Measurements from ENCODE around the gene TNFAIP8L2.
"Not testable (repeated sequence)": the region's sequence is repeated elsewhere in the genome, so short reads cannot be mapped to it uniquely, and the experiment has no call there.

TNFAIP8L2 gene

GRCh38 chr1:151146412-151147131 is 9.9 kb upstream of the TNFAIP8L2 start, which contains the start of gene SEMA6C:
Gene SEMA6C (minus strand): TSS chr1:151146631. CDS start chr1:151142621, 4,010 bp downstream.
- DNase-seq = peak; percentile 54

DNA sequence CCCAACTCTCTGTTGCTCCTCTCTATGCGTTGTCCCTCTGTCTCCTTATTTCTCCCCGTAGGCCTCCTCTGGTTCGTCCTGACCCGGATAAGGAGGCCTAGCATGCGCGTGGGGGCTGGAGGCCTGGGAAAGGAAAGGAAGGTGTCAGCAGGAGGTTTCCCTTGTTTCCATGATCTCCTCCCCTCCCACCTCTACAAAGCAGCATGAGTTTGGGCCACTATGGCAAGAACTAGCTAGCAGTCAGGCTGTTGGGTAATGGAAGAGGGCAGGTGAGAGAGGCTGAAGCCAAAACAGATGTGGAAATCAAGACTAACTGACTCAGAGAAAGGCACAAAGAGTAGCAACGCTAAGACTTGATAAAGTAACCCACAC is 9.3 kb upstream of the TNFAIP8L2 start:
- no peak for DNase-seq

GRCh38 chr1:151147665-151148064 is 8.8 kb upstream of the TNFAIP8L2 start:
- DNase-seq = no peak

GRCh38 chr1:151157067-151157531 is 650 bp downstream of the TNFAIP8L2 start:
- no peak for DNase-seq

DNA sequence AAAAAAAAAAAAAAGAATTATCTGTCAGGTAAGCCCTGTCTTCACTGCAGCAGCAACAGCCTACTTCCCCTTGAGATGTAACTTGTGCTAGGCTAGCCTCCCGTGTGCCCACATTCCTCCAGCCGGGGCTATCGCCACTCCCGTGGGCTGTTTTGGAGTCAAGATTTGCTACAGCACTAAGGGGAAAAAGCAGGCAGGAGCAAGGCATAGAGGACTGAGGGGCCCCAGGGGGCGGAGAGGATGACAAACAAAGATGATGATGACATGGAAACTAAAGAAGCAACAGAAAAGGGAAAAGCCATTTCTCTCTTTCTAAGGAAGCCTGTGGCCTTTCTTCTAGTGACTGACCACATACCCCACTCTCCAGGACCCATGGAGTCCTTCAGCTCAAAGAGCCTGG is 1.9 kb downstream of the TNFAIP8L2 start:
- DNase-seq = no peak

- no peak for DNase-seq
Measured at GRCh38 chr1:151158751-151159251, 2.4 kb downstream of the TNFAIP8L2 start.

GRCh38 chr1:151159373-151159772 is 2.9 kb downstream of the TNFAIP8L2 start:
- DNase-seq = no peak

- no peak for DNase-seq
Measured at GRCh38 chr1:151164732-151165280, 8.4 kb downstream of the TNFAIP8L2 start.

GRCh38 chr1:151165281-151165737 is 8.9 kb downstream of the TNFAIP8L2 start:
- DNase-seq = no peak

DNA sequence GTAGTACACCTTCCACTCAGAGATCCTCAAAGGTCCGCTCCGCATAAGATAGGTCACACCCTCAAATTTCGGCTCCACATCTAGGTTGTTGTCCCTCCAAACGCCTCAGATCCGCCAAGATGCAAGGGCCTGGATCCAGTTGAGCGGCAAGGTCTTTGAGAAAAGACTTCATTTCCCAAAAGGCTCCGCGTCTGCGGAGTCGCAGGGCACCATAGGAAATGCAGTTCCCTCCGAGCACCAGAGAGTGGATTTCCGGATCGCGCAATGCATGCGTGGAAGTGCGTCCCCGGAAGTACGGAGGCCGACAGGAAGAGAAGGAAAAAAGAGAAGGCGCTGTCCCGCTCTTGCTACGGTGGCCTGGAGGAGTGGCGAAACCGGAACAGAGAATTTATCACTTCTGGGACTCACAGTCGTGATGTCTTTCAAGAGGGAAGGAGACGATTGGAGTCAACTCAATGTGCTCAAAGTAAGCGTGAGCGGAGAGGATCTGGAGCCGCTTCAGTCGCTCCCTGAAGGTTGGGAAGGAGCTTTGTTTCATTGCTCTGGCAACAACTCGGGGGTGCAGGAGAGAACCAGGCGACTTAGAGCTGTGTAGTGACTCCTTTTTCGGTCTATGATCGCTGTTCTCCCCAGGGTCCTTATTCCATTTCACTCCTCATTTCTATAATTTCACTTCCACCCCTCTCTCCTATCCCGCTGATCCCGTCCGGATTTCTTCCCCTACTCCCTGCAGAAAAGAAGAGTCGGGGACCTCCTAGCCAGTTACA is 9.5 kb downstream of the TNFAIP8L2 start, which contains the start of the genes LYSMD1 and SCNM1:
LYSMD1 (minus strand) TSS at position 165 of the 767 bp plus-strand sequence. CDS start 644 bp downstream, outside the sequence.
SCNM1 (plus strand) TSS at position 407 of the 767 bp plus-strand sequence; CDS start at position 416, 9 bp downstream.
- peak; percentile 97 for DNase-seq

GRCh38 chr1:151166505-151166956 is 10.1 kb downstream of the TNFAIP8L2 start:
- DNase-seq = no peak

- no peak for DNase-seq
Measured at GRCh38 chr1:151167116-151167515, 10.7 kb downstream of the TNFAIP8L2 start.

DNA sequence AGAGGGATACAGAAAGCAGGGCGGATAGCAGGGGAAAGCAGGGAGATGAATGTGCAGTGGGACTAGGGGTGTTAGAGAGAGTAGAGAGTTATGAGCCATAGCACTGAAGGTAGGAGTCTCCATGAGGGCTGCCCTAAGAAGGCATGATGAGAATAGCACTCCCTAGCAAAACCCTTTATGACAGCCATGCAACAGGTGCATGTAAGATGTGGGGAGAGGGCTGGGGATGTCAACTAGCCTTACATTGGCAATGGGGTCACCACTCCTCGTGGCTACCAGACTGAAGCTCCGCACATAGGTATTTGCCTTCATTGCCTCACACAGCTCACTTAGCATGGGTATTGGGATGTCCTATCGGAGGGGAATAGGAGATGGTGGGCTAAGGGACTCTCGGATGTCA is 14.7 kb downstream of the TNFAIP8L2 start:
- no peak for DNase-seq

GRCh38 chr1:151175041-151175741 is 18.7 kb downstream of the TNFAIP8L2 start:
- no peak for DNase-seq

GRCh38 chr1:151175863-151176262 is 19.4 kb downstream of the TNFAIP8L2 start, which contains the start of gene TMOD4:
Gene TMOD4 (minus strand): TSS chr1:151175981. CDS start chr1:151174875, 1,106 bp downstream.
- no peak for DNase-seq

DNA sequence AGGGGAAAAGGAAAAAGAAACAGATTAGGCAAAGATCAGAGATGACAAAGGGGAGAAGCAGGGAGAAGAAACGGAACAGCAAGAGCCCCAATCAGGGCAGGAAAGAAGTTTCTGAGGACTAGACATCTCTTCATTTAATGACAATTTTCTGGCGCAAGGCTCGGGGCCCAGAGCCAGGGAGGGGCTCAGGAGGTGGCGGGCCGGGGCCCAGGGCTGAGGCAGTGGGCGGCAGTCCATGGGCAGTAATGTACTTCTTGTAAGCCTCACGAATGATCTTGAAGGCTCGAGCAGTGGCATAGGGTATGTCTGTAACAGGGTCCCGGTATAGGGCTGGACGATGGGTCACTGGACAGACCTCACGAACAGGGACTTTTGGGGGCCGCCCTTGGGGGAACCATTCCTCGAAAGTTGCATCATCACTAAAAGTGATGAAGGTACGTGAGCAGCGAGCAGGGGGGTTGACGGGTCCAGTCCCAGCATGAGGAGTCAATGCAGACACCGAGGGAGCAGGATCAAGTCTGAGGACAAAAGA is 20.1 kb downstream of the TNFAIP8L2 start:
- DNase-seq = no peak

DNA sequence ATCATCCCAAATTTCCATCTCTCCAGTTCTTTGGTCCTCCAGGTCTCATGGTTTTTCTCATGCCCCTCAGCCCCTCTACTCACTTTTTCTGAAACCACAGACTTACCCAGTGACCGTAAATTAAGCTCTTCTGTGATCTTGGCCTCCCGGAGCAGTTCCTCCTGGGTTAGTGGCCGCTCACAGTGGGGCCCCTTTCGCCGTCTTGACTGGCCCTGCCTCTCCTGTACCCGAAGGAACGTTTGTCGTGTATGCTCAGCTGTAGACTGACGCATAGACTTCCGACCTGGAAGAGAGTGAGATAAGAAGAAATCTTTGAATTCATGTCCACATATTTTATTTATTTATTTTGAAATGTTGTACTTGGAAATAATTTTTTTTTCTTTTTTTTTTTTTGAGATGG is 27.8 kb downstream of the TNFAIP8L2 start:
- no peak for DNase-seq

- DNase-seq = peak; percentile 39
Measured at GRCh38 chr1:151187205-151187604, 30.8 kb downstream of the TNFAIP8L2 start.

DNA sequence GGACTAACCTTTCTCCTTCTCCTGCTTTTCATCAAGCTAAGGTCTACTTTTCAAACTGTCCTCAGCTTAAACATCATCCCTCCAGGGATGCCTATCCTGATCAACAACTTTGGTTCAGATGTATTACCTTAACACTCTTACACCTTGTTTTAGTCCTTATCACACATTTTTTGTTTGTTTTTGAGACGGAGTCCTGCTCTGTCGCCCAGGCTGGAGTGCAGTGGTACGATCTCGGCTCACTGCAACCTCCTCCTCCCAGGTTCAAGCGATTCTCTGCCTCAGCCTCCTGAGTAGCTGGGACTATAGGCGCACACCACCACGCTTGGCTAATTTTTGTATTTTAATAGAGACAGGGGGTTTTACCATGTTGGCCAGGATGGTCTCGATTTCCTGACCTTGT is 32.2 kb downstream of the TNFAIP8L2 start:
- not testable (repeated sequence) for DNase-seq

- DNase-seq = peak; percentile 91
Measured at GRCh38 chr1:151189637-151190445, 33.4 kb downstream of the TNFAIP8L2 start, which contains the start of gene VPS72. Gene VPS72 (minus strand): TSS chr1:151190197. CDS start chr1:151190121, 76 bp downstream.

DNA sequence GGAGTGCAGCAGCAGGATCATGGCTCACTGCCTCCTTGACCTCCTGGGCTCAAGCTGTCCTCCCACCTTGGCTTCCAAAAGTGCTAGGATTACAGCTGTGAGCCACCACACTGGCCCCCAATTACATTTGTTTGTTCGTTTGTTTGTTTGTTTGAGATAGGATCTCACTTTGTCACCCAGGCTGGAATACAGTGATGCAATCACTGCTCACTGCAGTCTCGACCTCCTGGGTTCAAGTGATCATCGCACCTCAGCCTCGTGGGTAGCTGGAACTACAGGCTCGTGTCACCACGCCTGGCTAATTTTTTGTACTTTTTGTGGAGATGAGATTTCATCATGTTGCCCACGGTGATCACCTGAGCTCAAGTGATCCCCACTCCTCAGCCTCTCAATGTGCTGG is 35.6 kb downstream of the TNFAIP8L2 start:
- DNase-seq = no peak

Measured in NCI-H2081 treated with DMSO at 0.1 percent for 48 hours (cell line).